GM12864 (cell line): ENCODE data around the gene IQGAP2.

Experiments used
- DNase-seq: peaks from one replicate; pipeline ENCODE4 v3.0.0-alpha.2; 2011; ENCODE audit warnings: low read depth
- H3K4me3 ChIP-seq: 2 replicates; pipeline ENCODE4 v1.5.1; 2011; ENCODE audit warnings: mild to moderate bottlenecking, low read depth, low read length, control low read depth
- TF ChIP-seq, protein P1 (sequence below): IDR thresholded peaks from 2 replicates; pipeline ENCODE4 v1.5.1; 2011; ENCODE audit warnings: low read depth, mild to moderate bottlenecking, moderate library complexity, low read length, control low read depth, inconsistent platforms; ENCODE audit errors: missing control alignments

The IQGAP2 gene

DNA sequence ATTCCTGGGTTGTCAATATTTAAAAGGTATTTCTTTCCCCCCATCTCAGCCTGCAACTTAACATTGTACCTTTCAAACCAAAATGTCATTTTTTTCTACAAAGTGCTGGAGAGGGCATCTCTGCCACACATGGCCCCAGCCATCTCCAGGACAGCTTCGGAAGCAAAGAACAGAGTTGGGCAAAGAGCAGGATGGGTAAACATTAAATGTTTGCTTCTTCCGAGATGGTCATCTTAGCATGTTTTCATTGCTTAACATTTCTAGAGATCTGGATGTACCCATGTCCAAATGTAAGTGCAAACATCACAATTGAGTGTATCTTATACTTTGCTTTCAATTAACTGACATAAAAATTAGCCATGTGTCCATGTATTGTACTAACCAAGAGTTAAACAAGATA, 234.4 kb downstream of the IQGAP2 start:
- H3K4me3 ChIP-seq = no peak overlapping the region
- TF ChIP-seq, protein P1, sequence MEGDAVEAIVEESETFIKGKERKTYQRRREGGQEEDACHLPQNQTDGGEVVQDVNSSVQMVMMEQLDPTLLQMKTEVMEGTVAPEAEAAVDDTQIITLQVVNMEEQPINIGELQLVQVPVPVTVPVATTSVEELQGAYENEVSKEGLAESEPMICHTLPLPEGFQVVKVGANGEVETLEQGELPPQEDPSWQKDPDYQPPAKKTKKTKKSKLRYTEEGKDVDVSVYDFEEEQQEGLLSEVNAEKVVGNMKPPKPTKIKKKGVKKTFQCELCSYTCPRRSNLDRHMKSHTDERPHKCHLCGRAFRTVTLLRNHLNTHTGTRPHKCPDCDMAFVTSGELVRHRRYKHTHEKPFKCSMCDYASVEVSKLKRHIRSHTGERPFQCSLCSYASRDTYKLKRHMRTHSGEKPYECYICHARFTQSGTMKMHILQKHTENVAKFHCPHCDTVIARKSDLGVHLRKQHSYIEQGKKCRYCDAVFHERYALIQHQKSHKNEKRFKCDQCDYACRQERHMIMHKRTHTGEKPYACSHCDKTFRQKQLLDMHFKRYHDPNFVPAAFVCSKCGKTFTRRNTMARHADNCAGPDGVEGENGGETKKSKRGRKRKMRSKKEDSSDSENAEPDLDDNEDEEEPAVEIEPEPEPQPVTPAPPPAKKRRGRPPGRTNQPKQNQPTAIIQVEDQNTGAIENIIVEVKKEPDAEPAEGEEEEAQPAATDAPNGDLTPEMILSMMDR = no peak
- DNase-seq = no peak

DNA sequence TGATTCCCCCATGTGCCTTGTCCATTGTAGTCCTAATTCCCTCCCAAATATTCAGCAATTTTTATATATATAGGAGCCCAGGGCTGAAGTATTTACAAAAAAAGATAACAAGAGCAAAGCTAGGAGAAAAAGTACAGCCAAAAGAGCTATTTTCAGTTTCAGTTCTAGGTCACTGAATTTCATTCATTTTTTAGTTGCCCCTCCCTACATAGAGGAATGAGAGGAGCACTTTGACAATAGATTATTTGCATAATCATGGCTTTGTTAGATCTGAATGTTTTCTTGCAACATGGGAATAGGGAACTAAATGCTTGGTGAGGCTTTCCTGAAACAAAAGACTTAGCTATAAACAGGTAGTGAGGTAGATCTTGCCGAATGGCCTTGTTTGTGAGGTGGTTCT, 235.4 kb downstream of the IQGAP2 start:
- TF ChIP-seq, protein P1 = no peak
- no peak overlapping the region for H3K4me3 ChIP-seq
- no peak for DNase-seq

GRCh38 chr5:76641514-76642120, 238.5 kb downstream of the IQGAP2 start:
- no peak for DNase-seq
- TF ChIP-seq, protein P1 = peak; percentile 68
- H3K4me3 ChIP-seq = no peak overlapping the region

DNA sequence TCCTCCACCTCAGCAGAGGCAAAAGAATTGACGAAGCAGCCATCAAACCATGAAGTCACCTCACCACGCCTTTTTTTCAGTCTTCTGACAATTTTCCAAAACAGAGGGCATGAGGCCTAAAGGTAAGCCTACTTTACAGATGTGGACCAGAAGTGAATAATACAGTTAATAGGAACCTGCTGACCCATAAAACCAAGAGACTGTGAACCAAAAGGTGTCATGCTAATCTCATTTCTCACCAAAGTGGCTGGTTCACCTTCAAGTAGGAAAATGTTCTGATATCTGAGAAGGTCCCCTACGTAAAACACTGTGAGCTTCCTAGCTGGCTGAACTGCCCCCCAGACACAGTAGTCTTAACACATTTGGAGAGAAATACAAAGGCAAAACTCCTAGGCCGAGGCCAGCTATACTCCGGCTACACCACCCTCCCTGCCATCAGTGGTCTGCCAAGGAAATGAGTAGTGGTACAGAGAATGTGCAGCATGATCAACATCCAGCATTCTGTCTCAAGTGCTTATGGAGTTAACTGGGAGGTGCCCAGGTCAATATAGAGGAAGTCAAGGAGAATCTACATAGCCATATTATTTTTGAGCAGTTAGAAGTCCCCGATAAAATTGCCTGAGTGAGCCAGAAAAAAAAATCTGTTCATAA, 239.4 kb downstream of the IQGAP2 start:
- TF ChIP-seq, protein P1 = no peak
- no peak overlapping the region for H3K4me3 ChIP-seq
- DNase-seq = no peak

DNA sequence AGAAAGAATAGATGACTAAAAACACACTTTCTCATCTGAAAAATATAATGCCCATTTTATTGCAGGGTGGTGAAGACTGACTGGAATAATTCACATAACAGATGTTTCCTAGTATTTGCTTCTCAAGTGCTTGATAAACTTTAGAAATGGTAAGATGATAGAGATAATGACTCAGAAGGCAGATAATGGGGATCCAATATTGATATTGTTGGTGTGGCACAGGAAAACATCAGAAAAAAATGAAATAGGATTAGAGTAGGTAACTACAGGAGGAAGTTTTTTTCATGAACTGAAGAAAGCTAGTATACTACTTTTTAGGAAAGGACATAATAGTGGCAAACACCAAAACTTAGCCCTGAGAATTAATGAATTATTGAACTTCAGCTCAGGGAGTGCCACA, 240.3 kb downstream of the IQGAP2 start:
- TF ChIP-seq, protein P1 = no peak
- no peak for DNase-seq
- H3K4me3 ChIP-seq = no peak overlapping the region

DNA sequence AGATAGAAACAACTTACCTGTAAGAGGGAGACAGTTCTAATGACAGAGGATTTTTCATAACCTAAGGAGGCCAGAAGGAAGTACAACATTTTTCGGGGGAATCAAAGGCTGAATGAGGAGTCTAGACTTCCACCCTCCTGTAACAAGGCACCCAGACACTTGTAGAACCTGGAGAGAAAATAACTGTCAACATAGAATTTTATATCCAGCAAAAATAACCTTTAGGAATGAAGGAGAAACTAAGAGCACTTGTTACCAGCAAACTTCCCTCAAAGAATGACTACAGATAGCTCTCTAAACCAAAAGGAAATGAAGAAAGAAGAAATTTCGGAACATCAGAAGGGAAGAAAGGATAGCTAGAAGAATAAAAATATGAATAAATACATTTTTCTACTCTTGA, 246.1 kb downstream of the IQGAP2 start:
- TF ChIP-seq, protein P1 = no peak
- DNase-seq = no peak
- no peak overlapping the region for H3K4me3 ChIP-seq
